ENCODE measurements around the gene USP25. TPM values are rescaled to one million over a fixed set of nuclear protein-coding genes. Genes with fewer than 3 reads are reported as not detected.

Gene USP25
- total and polyA plus RNA-seq, 2 of the 8 experiments (the other 6 are each of a cell fraction or from before 2014, with no cell fraction given) = 11.2 to 48.1 TPM

- FAIRE-seq (no peak), DNase-seq (ENCODE audit: low read depth in 1 of 2, low spot score in 2 of 2) (no peak)
- no peak overlapping the region for H2BK5ac ChIP-seq (ENCODE audit: low read depth, low read length)
- H3K18ac ChIP-seq (ENCODE audit: extremely low read depth, low read length) = no peak overlapping the region
- no peak overlapping the region for H3K4me3 ChIP-seq (ENCODE audit: extremely low read depth in 1 of 4, insufficient read depth in 2 of 4, low read depth in 3 of 4, low read length in 4 of 4)
- no peaks in the 10 kb centered on the region for H3K27me3 ChIP-seq (replicated peaks in 1 of 4; ENCODE audit: control insufficient read depth in 3 of 4, extremely low read depth in 1 of 4, insufficient read depth in 3 of 4, low read length in 3 of 4)
- H4K8ac ChIP-seq (ENCODE audit: extremely low read depth, insufficient read depth, low read length) = no peak overlapping the region
- H3K9ac ChIP-seq (replicated peaks in 1 of 4; ENCODE audit: extremely low read depth in 1 of 4, low read depth in 3 of 4, low read length in 3 of 4) = no peak overlapping the region
- 88% methylated on average over 3 of the region's 3 CpGs; no CpG with 5 or more reads in 1 of the 2 experiments for WGBS, 2 experiments (ENCODE audit: extremely low coverage in 1 of 2, insufficient coverage in 1 of 2, insufficient read length in 1 of 2, insufficient replicate concordance in 2 of 2, low coverage in 1 of 2, low lambda C conversion rate in 2 of 2, missing lambda C conversion rate in 1 of 2)
- H3K27ac ChIP-seq (ENCODE audit: low read depth, low read length) = no peak overlapping the region
- H3K36me3 ChIP-seq (ENCODE audit: control insufficient read depth in 2 of 4, insufficient read depth in 4 of 4, low read length in 3 of 4) = peaks cover 0 to 4% (median 2%) of the 10 kb centered on the region in 4 experiments; a peak in 4 of 8 replicates
- H2BK12ac ChIP-seq (ENCODE audit: low read depth, low read length) = no peak overlapping the region
- no peaks in the 10 kb centered on the region for H3K23me2 ChIP-seq (ENCODE audit: low read depth, low read length)
- no peak overlapping the region for H4K91ac ChIP-seq (replicated peaks; ENCODE audit: insufficient read length, low read length)
- H3K79me2 ChIP-seq (ENCODE audit: control insufficient read depth in 1 of 2, insufficient read depth in 2 of 2, low read length in 2 of 2) = no peaks in the 10 kb centered on the region
- peaks cover 0 to 1% of the 10 kb centered on the region in 2 experiments for H4K20me1 ChIP-seq (replicated peaks in 1 of 2; ENCODE audit: control insufficient read depth in 1 of 2, insufficient read depth in 2 of 2, low read length in 2 of 2)
- no peaks in the 10 kb centered on the region; the same call in 1 of the 2 replicates for H3K79me1 ChIP-seq (ENCODE audit: low read depth, low read length)
- H2BK20ac ChIP-seq (ENCODE audit: low read length) = no peak overlapping the region
- H3K4ac ChIP-seq (replicated peaks; ENCODE audit: insufficient read length, low read depth, low read length) = no peak overlapping the region
- no peak overlapping the region for H2BK15ac ChIP-seq (ENCODE audit: low read length)
- ChIA-PET CTCF (ENCODE audit: partially characterized antibody) (no interaction called here), POLR2A (ENCODE audit: partially characterized antibody) (no interaction called here)
- H4K5ac ChIP-seq (ENCODE audit: insufficient read length, low read depth, low read length) = no peak overlapping the region
- no peak overlapping the region for H3K23ac ChIP-seq (ENCODE audit: insufficient read length)
- H2AFZ ChIP-seq (ENCODE audit: low read length) = no peak overlapping the region
- no peaks in the 10 kb centered on the region for H3K4me1 ChIP-seq (replicated peaks in 1 of 4; ENCODE audit: control insufficient read depth in 3 of 4, insufficient read depth in 4 of 4, low read length in 3 of 4)
- H3K14ac ChIP-seq (ENCODE audit: insufficient read length) = no peak overlapping the region
- no peak overlapping the region for H2BK120ac ChIP-seq (replicated peaks; ENCODE audit: low read depth, low read length)
- no peaks in the 10 kb centered on the region for H3K9me3 ChIP-seq (ENCODE audit: insufficient read depth in 2 of 2, low read depth in 1 of 2, low read length in 1 of 2)
- H2AK5ac ChIP-seq (ENCODE audit: low read depth, low read length) = no peak overlapping the region
- H3K56ac ChIP-seq (replicated peaks; ENCODE audit: insufficient read length, low read depth, low read length) = no peak overlapping the region
- no peak overlapping the region for H3K4me2 ChIP-seq (ENCODE audit: insufficient read depth in 1 of 2, low read depth in 2 of 2, low read length in 2 of 2)
- no peak for TF ChIP-seq CHD2 (IDR thresholded peaks at IDR 0.05; ENCODE audit: low read length)
- TF ChIP-seq JUND (IDR thresholded peaks at IDR 0.05; ENCODE audit: low read length) = no peak
- no peak for TF ChIP-seq NANOG (IDR thresholded peaks at IDR 0.05; ENCODE audit: insufficient read depth, low read depth, low read length, poor library complexity, severe bottlenecking)
- no peak for TF ChIP-seq GABPA (IDR thresholded peaks at IDR 0.05; ENCODE audit: borderline replicate concordance, insufficient read depth, low read length)
- TF ChIP-seq MAX (IDR thresholded peaks at IDR 0.05) = no peak
- TF ChIP-seq YY1 (IDR thresholded peaks at IDR 0.05; ENCODE audit: low read depth, low read length) = no peak
- no peak for TF ChIP-seq ZNF274 (IDR thresholded peaks at IDR 0.05; ENCODE audit: borderline replicate concordance, extremely low read depth, low read length)
- no peak for TF ChIP-seq USF2 (IDR thresholded peaks at IDR 0.05; ENCODE audit: low read length)
- TF ChIP-seq POU5F1 (IDR thresholded peaks at IDR 0.05; ENCODE audit: low read depth, low read length) = no peak
- no peak for TF ChIP-seq BACH1 (IDR thresholded peaks at IDR 0.05; ENCODE audit: low read length)
These were observed 123.3 kb downstream of the USP25 start for GRCh38 chr21:15853126-15853525.

All from H1 (cell line).